OCI-LY1 (cell line): ENCODE results near the gene MICB.

Experiments
- H2AFZ ChIP-seq: fragments of 200-600 bp; sonication (generic), shearing (Covaris generic); 2 replicates; pipeline ENCODE4 v1.6.0; 2014; ENCODE audit warnings: antibody characterized with exemption, mild to moderate bottlenecking, low read length
- H3F3A ChIP-seq: fragments of 200-600 bp; sonication (generic), shearing (Covaris generic); 2 replicates; pipeline ENCODE4 v1.6.0; 2014; ENCODE audit warnings: mild to moderate bottlenecking, antibody characterized with exemption, low read length, moderate library complexity; ENCODE audit not compliant: insufficient read depth
- H3K27ac ChIP-seq: fragments of 200-600 bp; sonication (generic); 2 replicates; pipeline ENCODE4 v1.5.1; 2014; ENCODE audit warnings: low read length, mixed run types, mild to moderate bottlenecking, low read depth; ENCODE audit not compliant: poor library complexity, severe bottlenecking
- H3K27me3 ChIP-seq: fragments of 200-600 bp; sonication (generic); 2 replicates; pipeline ENCODE4 v1.6.0; 2014; ENCODE audit warnings: antibody characterized with exemption, mild to moderate bottlenecking, low read length, moderate library complexity; ENCODE audit not compliant: insufficient read depth
- H3K36me3 ChIP-seq: fragments of 200-600 bp; sonication (generic); 2 replicates; pipeline ENCODE4 v1.6.1; 2014; ENCODE audit warnings: mild to moderate bottlenecking, antibody characterized with exemption, low read length, moderate library complexity, mixed read lengths; ENCODE audit not compliant: insufficient read depth
- H3K4me1 ChIP-seq: fragments of 200-600 bp; sonication (generic); 2 replicates; pipeline ENCODE4 v1.5.1; 2014; ENCODE audit warnings: mild to moderate bottlenecking, low read length, moderate library complexity; ENCODE audit not compliant: insufficient read depth, severe bottlenecking
- H3K4me2 ChIP-seq: fragments of 200-600 bp; sonication (generic), shearing (Covaris generic); 2 replicates; pipeline ENCODE4 v1.6.1; 2014; ENCODE audit warnings: low read length
- H3K4me3 ChIP-seq: fragments of 200-600 bp; sonication (generic); 2 replicates; pipeline ENCODE4 v1.5.1; 2014; ENCODE audit warnings: low read length, low read depth, mild to moderate bottlenecking, mixed read lengths; ENCODE audit not compliant: poor library complexity, severe bottlenecking
- H3K79me2 ChIP-seq: fragments of 200-600 bp; shearing (Covaris generic); 2 replicates; pipeline ENCODE4 v1.6.1; 2016; ENCODE audit warnings: mixed run types, low read length, mixed read lengths; ENCODE audit not compliant: insufficient read depth
- H3K9ac ChIP-seq: fragments of 200-600 bp; sonication (generic), shearing (Covaris generic); 2 replicates; pipeline ENCODE4 v1.6.1; 2014; ENCODE audit warnings: mild to moderate bottlenecking, low read length, mixed read lengths
- H3K9me2 ChIP-seq: fragments of 200-600 bp; sonication (generic), shearing (Covaris generic); 2 replicates; pipeline ENCODE4 v1.6.1; 2014; ENCODE audit warnings: low read depth, mild to moderate bottlenecking, low read length, mixed read lengths
- H3K9me3 ChIP-seq: fragments of 200-600 bp; shearing (Covaris generic); 2 replicates; pipeline ENCODE4 v1.6.1; 2014; ENCODE audit warnings: low read length, mixed read lengths
- H4K20me1 ChIP-seq: fragments of 200-600 bp; sonication (generic), shearing (Covaris generic); 2 replicates; pipeline ENCODE4 v1.6.0; 2016; ENCODE audit warnings: mild to moderate bottlenecking, low read length; ENCODE audit not compliant: insufficient read depth
- EZH2 ChIP-seq: fragments of 200-600 bp; sonication (generic), shearing (Covaris generic); IDR thresholded peaks from 2 replicates; pipeline ENCODE4 v1.8.0; 2017; ENCODE audit warnings: borderline replicate concordance, mixed run types, mild to moderate bottlenecking, antibody characterized with exemption, low read length, moderate library complexity, mixed read lengths
- TF ChIP-seq, protein P1 (sequence below): fragments of 200-600 bp; sonication (generic), shearing (Covaris generic); IDR thresholded peaks from 2 replicates; pipeline ENCODE4 v1.5.1; 2017; ENCODE audit warnings: mild to moderate bottlenecking, antibody characterized with exemption, low read length, moderate library complexity, mixed read lengths

Gene MICB

DNA sequence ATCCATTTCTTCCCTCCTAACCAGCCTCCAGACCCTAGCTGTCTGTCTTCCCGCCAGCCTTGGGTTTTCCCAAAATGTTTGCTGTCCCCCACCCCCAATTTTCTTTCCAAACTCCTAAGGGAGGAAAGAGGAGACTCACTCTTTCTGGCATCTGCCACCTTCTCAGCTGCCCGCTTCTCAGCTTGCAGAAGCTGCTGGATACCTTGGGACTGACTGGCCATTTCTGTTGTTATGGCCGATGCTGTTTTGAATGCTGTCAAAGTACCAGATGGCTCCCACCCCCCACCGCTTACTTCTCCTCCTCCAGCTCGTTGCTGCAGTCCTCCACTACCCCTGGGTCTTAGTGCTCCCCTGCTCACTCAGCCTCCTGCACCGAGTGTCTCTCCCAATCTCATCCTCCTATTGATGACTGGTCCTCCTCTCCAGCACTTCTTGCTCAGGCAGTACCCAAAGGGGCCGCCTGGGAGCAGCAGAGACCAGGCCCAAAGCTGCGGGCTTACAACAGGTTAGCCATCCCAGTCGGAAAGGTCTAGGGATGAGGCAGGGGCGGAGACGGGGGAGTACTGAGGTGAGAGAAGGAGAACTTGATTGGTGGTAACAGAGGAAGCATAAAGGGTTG lies 48.5 kb downstream of the MICB start, which contains the start of gene ATP6V1G2:
TSS of gene ATP6V1G2 (minus strand) at position 270 of the 619 bp plus-strand sequence. CDS start at position 221, 49 bp downstream.
- Histone ChIP-seq H3K4me2 (peak within 1 kb of the TSS; percentile 92), H3K36me3 (peaks cover 7% of the 10 kb centered on the region), H3K27me3 (no peaks in the 10 kb centered on the region), H3K79me2 (peaks cover 3% of the 10 kb centered on the region), H2AFZ (peak within 1 kb of the TSS; percentile 76), H4K20me1 (no peaks in the 10 kb centered on the region), H3K9ac (peak within 1 kb of the TSS; percentile 77), H3K27ac (peak within 1 kb of the TSS; percentile 75), H3K4me3 (peak within 1 kb of the TSS; percentile 64), H3F3A (no peaks in the 10 kb centered on the region), H3K4me1 (peaks cover 66% of the 10 kb centered on the region), H3K9me3 (no peaks in the 10 kb centered on the region), H3K9me2 (no peaks in the 10 kb centered on the region)
- TF ChIP-seq, protein P1, sequence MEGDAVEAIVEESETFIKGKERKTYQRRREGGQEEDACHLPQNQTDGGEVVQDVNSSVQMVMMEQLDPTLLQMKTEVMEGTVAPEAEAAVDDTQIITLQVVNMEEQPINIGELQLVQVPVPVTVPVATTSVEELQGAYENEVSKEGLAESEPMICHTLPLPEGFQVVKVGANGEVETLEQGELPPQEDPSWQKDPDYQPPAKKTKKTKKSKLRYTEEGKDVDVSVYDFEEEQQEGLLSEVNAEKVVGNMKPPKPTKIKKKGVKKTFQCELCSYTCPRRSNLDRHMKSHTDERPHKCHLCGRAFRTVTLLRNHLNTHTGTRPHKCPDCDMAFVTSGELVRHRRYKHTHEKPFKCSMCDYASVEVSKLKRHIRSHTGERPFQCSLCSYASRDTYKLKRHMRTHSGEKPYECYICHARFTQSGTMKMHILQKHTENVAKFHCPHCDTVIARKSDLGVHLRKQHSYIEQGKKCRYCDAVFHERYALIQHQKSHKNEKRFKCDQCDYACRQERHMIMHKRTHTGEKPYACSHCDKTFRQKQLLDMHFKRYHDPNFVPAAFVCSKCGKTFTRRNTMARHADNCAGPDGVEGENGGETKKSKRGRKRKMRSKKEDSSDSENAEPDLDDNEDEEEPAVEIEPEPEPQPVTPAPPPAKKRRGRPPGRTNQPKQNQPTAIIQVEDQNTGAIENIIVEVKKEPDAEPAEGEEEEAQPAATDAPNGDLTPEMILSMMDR, result peak; percentile 99
- TF ChIP-seq EZH2, result no peak

DNA sequence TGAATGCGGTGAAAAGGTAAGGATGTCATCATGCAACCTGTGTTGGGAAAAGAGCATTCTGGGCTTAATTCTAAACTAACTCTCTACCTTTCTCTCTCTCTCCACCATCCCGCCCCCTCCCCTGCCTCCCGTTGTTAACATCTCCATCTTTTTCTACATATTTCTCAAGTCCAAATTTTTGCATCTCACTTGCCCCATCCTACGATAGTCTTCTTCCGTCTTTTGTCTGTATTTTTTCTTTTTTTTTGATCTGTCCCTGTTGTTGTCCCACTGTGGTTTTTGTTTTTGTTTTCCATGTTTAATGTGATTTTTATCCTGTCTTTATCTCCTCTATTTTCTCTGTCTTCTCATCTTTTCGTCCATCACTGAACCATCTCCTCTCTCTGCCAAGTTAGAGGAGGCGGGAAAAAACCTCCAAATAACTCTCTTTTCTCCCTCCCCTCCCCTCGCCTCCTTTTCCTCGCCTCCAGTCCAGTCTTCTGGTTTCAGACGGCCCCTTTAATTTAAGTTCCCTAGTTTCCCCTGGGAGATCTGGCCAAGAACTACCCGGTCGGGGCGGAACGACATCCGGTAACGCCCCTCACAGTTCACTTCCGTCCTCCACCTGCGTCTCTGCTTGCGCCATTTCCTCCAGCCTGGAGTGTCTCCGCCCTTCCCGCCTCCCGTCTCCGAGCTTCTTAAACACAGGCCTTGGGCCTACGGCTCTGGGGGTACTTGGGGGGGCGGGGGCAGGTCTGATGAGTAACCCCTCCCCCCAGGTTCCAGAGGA lies 49.2 kb downstream of the MICB start, which contains the start of gene NFKBIL1:
TSS of gene NFKBIL1 (plus strand) at position 651 of the 769 bp plus-strand sequence. CDS start at position 738, 87 bp downstream.
- no peak for TF ChIP-seq EZH2
- TF ChIP-seq, protein P1, result no peak
- peak within 1 kb of the TSS; percentile 92 for H3K4me2 ChIP-seq
- H3K4me3 ChIP-seq, result peak within 1 kb of the TSS; percentile 64
- H3K4me1 ChIP-seq, result peaks cover 66% of the 10 kb centered on the region
- no peaks in the 10 kb centered on the region for H3K9me2 ChIP-seq
- no peaks in the 10 kb centered on the region for H3K79me2 ChIP-seq
- peak within 1 kb of the TSS; percentile 76 for H2AFZ ChIP-seq
- no peaks in the 10 kb centered on the region for H3K27me3 ChIP-seq
- no peaks in the 10 kb centered on the region for H3F3A ChIP-seq
- peak within 1 kb of the TSS; percentile 77 for H3K9ac ChIP-seq
- no peaks in the 10 kb centered on the region for H4K20me1 ChIP-seq
- H3K9me3 ChIP-seq, result no peaks in the 10 kb centered on the region
- peak within 1 kb of the TSS; percentile 75 for H3K27ac ChIP-seq
- H3K36me3 ChIP-seq, result peaks cover 7% of the 10 kb centered on the region

DNA sequence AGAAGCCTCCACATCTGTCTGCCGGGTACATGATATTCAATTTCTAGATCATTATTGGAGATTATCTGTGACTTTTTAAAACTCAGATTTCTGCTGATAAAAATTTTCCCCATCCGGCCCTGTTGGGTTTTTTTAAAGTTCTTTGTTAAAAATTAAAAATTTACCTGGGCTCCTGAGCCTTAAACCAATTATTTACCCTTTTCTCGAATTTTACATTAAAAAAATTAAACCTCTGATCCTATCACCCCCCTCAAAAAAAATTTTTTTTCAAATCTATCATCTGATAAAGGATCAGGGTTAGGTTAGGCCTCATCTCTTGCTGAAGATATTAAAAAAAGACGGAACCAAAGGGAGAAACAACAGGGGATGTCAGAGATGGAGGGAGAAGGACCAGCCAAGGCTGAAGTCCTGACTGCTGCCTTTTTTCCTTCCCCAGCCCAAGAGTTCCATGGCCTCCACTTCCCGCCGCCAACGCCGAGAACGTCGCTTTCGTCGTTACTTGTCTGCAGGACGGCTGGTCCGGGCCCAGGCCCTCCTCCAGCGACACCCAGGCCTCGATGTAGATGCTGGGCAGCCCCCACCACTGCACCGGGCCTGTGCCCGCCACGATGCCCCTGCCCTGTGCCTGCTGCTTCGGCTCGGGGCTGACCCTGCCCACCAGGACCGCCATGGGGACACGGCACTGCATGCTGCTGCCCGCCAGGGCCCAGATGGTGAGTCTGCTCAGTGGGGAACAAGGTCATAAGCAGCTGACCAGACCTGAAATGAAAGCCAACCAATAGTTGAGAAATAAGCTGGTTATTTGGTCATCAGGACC lies 50.0 kb downstream of the MICB start:
- no peaks in the 10 kb centered on the region for H3K27me3 ChIP-seq
- no peaks in the 10 kb centered on the region for H4K20me1 ChIP-seq
- peak overlapping the region; percentile 64 for H3K4me3 ChIP-seq
- H3K9ac ChIP-seq, result peak overlapping the region; percentile 77
- H3K9me2 ChIP-seq, result no peaks in the 10 kb centered on the region
- no peak overlapping the region for H2AFZ ChIP-seq
- no peaks in the 10 kb centered on the region for H3F3A ChIP-seq
- TF ChIP-seq, protein P1, result no peak
- TF ChIP-seq EZH2, result no peak
- no peaks in the 10 kb centered on the region for H3K9me3 ChIP-seq
- peak overlapping the region; percentile 92 for H3K4me2 ChIP-seq
- peaks cover 7% of the 10 kb centered on the region for H3K36me3 ChIP-seq
- peaks cover 61% of the 10 kb centered on the region for H3K4me1 ChIP-seq
- H3K27ac ChIP-seq, result peak overlapping the region; percentile 75
- H3K79me2 ChIP-seq, result no peaks in the 10 kb centered on the region
